Esophagus squamous epithelium (tissue), 5 donors: ENCODE measurements around the gene GPRIN3. TPM values are rescaled to one million over a fixed set of nuclear protein-coding genes. Genes with fewer than 3 reads are reported as not detected.

Source experiments
- DNase-seq: peaks from one replicate; lab custom pipeline; 2025; lab: John Stamatoyannopoulos, UW
- H3K27ac ChIP-seq, 4 donors: fragments of 200-600 bp; sonication (generic); one replicate each; pipeline ENCODE4 v1.5.1; 2016 to 2019; ENCODE audit warnings: mild to moderate bottlenecking in 1 of 4
- H3K27me3 ChIP-seq, 4 donors: fragments of 200-600 bp; sonication (generic); 1 replicate in 3 of 4; 2 replicates in 1 of 4; pipeline versions ENCODE4 v1.5.1 to v1.6.0; 2017 to 2021; ENCODE audit warnings: antibody characterized with exemption in 1 of 4
- H3K36me3 ChIP-seq, 3 donors: fragments of 200-600 bp; sonication (generic); one replicate each; pipeline ENCODE4 v1.5.1; 2016 to 2019
- H3K4me1 ChIP-seq, 3 donors: fragments of 200-600 bp; sonication (generic); one replicate each; pipeline ENCODE4 v1.5.1; 2017 to 2019
- H3K4me3 ChIP-seq, 4 donors: fragments of 200-600 bp; sonication (generic); 1 replicate in 3 of 4; 2 replicates in 1 of 4; pipeline ENCODE4 v1.5.1; 2016 to 2019; ENCODE audit warnings: mild to moderate bottlenecking in 2 of 4, moderate library complexity in 1 of 4
- H3K9me3 ChIP-seq, 3 donors: fragments of 200-600 bp; sonication (generic); one replicate each; pipeline ENCODE4 v1.5.1; 2016 to 2019
- POLR2A ChIP-seq, 4 donors: fragments of 450-650 bp; IDR thresholded peaks; one replicate each; pipeline ENCODE4 v1.6.1; 2017; ENCODE audit warnings: antibody characterized with exemption in 4 of 4, mild to moderate bottlenecking in 4 of 4, moderate library complexity in 3 of 4
- WGBS, 2 donors: methylation state at CpG; one replicate each; pipeline ENCODE4 v1.1.5; 2018; 5-methylcytosine and 5-hydroxymethylcytosine counted together
- intact Hi-C: fragments of 100-400 bp; cut with DNase I; formaldehyde crosslinking; loops from one replicate; pipeline ENCODE4 v1.15.0; 2022
- total RNA-seq, 4 donors: library from RNA; depleted of rRNA; stranded (reverse); fragments of >200 nt; gene quantifications; one replicate each; pipeline ENCODE4 v1.1.0, GENCODE V29; 2016
- TF ChIP-seq, protein P1 (sequence below), 6 experiments: fragments of 450-650 bp in 4 of 6; fragments of 200-600 bp in 2 of 6; sonication (generic) in 2 of 6; IDR thresholded peaks; one replicate each; pipeline ENCODE4 v1.5.1; 2016 to 2019; ENCODE audit warnings: antibody characterized with exemption in 6 of 6, mild to moderate bottlenecking in 4 of 6, moderate library complexity in 4 of 6
- donor health status: DM: yes; HTN: yes; CAD: no.

GPRIN3 gene
- total RNA-seq, 4 donors from 2014 or later, result 0.83 to 4.2 (median 1.9) TPM

DNA sequence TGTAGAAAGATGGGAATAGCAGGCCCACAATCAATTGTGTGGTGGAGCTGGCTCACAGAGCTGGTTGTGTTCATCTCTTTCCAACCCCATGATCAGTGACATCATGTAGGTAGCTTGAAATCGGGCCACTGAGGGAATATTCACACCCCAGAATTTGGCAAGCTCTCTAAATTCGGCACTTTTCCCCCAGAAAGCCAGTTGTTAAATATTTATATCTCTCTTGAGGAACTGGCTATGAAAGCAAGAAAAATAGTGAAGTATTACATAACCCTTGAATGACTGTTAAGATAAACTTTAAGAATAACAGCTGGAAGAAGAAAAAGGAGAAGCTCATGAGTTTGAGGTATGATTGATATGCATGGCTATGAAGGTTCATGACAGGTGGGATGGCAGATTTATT, 38.9 kb downstream of the GPRIN3 start:
- 42 to 49% methylated on average over 2 of the region's 2 CpGs for WGBS, 2 donors
- intact Hi-C loops, result no loop called here
- TF ChIP-seq, protein P1, sequence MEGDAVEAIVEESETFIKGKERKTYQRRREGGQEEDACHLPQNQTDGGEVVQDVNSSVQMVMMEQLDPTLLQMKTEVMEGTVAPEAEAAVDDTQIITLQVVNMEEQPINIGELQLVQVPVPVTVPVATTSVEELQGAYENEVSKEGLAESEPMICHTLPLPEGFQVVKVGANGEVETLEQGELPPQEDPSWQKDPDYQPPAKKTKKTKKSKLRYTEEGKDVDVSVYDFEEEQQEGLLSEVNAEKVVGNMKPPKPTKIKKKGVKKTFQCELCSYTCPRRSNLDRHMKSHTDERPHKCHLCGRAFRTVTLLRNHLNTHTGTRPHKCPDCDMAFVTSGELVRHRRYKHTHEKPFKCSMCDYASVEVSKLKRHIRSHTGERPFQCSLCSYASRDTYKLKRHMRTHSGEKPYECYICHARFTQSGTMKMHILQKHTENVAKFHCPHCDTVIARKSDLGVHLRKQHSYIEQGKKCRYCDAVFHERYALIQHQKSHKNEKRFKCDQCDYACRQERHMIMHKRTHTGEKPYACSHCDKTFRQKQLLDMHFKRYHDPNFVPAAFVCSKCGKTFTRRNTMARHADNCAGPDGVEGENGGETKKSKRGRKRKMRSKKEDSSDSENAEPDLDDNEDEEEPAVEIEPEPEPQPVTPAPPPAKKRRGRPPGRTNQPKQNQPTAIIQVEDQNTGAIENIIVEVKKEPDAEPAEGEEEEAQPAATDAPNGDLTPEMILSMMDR (IDR thresholded peaks at IDR 0.05), result no peak
- no peak for TF ChIP-seq POLR2A (IDR thresholded peaks at IDR 0.05)
- Histone ChIP-seq H3K4me1 (no peaks in the 10 kb centered on the region), H3K27ac (no peak overlapping the region), H3K27me3 (no peaks in the 10 kb centered on the region), H3K36me3 (no peaks in the 10 kb centered on the region), H3K4me3 (no peak overlapping the region), H3K9me3 (no peaks in the 10 kb centered on the region)
- DNase-seq, result no peak

DNA sequence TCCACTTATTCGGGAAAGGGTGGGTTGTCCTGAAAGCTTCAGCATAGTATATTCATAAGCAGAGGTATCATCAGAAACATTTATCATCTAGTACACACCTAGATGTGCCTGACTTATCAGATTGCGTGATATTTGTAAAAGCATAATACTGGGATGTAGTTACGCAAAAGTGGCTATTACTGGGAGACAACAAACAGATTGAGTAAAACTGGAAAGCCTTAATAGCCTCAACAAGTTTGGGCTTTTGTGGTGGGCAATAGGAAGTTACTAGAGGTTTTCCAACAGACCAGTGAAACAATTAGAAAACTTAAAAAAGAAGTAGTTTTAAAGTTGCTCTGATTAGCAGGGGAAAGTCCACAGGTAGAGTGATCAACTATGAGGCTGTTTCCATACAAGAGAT, 39.8 kb downstream of the GPRIN3 start:
- Histone ChIP-seq H3K4me3 (no peak overlapping the region), H3K9me3 (no peaks in the 10 kb centered on the region), H3K27me3 (no peaks in the 10 kb centered on the region), H3K4me1 (no peaks in the 10 kb centered on the region), H3K27ac (no peak overlapping the region), H3K36me3 (no peaks in the 10 kb centered on the region)
- no peak for DNase-seq
- intact Hi-C loops, result no loop called here
- TF ChIP-seq, protein P1 (IDR thresholded peaks at IDR 0.05), result no peak
- TF ChIP-seq POLR2A (IDR thresholded peaks at IDR 0.05), result no peak
- WGBS, 2 donors, result 87 to 92% methylated on average over 3 of the region's 3 CpGs

DNA sequence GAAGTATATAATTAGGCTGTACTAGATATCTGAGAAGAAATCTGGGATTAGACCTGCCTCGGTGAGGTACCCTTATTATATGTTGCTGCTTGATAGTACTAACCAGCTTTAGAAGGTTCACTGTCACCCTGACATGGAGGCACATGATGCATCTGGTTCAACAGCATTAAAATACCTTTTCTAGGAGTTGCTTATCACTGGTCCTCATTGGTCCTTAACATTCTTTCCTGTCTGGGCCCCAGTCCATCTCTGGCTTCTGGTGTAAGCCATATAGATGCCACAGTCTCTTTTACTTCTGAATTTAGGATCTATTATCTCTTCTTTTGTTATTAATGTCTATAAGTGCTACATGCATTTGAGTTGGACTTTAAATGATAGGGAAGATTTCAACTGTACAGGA, 40.2 kb downstream of the GPRIN3 start:
- intact Hi-C loops, result no loop called here
- WGBS, 2 donors, result 80 to 100% methylated on average over 1 of the region's 1 CpG

DNA sequence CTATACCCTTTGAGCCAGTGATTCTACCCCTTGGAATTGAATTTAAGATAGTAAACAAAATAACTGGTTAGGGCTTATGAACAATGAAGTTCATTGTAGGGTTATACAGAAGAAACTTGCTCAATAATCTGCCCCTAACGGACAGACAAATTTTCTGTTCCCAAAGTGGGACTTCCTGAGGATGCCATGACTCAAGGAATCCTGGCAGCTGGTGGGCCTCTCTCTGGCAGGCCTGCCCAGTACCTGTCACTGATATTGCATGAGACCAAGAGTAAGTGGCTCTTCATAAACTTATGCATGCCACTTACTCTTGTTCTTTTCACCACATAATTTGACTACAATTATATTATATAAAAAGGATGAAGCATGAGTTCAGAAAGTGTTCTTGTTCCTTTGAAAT, 41.5 kb downstream of the GPRIN3 start:
- no peaks in the 10 kb centered on the region for H3K4me1 ChIP-seq
- no peak overlapping the region for H3K4me3 ChIP-seq
- H3K36me3 ChIP-seq, result no peaks in the 10 kb centered on the region
- 44 to 75% methylated on average over 1 of the region's 1 CpG for WGBS, 2 donors
- DNase-seq, result no peak
- no peaks in the 10 kb centered on the region for H3K27me3 ChIP-seq
- TF ChIP-seq, protein P1 (IDR thresholded peaks at IDR 0.05), result no peak
- TF ChIP-seq POLR2A (IDR thresholded peaks at IDR 0.05), result no peak
- no peak overlapping the region for H3K27ac ChIP-seq
- intact Hi-C loops, result no loop called here
- H3K9me3 ChIP-seq, result no peaks in the 10 kb centered on the region

More for the DNA sequence above, 40.2 kb downstream of the GPRIN3 start:
- H3K27ac ChIP-seq, result no peak overlapping the region
- TF ChIP-seq POLR2A (IDR thresholded peaks at IDR 0.05), result no peak
- TF ChIP-seq, protein P1 (IDR thresholded peaks at IDR 0.05), result no peak
- H3K27me3 ChIP-seq, result no peaks in the 10 kb centered on the region
- DNase-seq, result no peak
- no peaks in the 10 kb centered on the region for H3K36me3 ChIP-seq
- H3K4me1 ChIP-seq, result no peaks in the 10 kb centered on the region
- H3K9me3 ChIP-seq, result no peaks in the 10 kb centered on the region
- H3K4me3 ChIP-seq, result no peak overlapping the region

DNA sequence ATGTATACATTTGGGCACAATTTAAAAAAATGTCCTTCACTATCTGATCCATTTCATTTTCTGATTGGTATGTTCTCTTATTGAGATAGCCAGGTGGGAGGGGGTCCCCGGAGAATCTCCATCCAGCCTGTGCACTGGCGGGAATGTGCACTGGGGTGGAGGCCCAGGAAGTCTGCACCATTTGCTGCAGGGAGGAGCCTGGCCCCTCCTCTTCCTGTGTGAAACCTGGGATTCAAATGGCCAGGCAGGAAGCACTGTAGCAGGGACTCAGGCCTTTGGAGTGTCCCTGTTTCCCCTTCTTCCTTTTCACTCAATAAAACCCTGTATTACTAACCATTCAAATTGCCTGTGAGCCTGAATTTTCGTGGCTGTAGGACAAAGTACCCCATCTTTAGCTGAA, 44.3 kb downstream of the GPRIN3 start:
- H3K9me3 ChIP-seq, result no peaks in the 10 kb centered on the region
- intact Hi-C loops, result no loop called here
- no peaks in the 10 kb centered on the region for H3K27me3 ChIP-seq
- H3K36me3 ChIP-seq, result no peaks in the 10 kb centered on the region
- H3K27ac ChIP-seq, result no peak overlapping the region
- H3K4me3 ChIP-seq, result no peak overlapping the region
- no peak for DNase-seq
- TF ChIP-seq POLR2A (IDR thresholded peaks at IDR 0.05), result no peak
- TF ChIP-seq, protein P1 (IDR thresholded peaks at IDR 0.05), result no peak
- WGBS, 2 donors, result 61 to 71% methylated on average over 3 of the region's 3 CpGs
- no peaks in the 10 kb centered on the region for H3K4me1 ChIP-seq
